ENCODE results near the gene BAG5.
"Not testable (repeated sequence)": the region's sequence is repeated elsewhere in the genome, so short reads cannot be mapped to it uniquely, and the experiment has no call there.

- not testable (repeated sequence) for TF ChIP-seq ZFX (IDR thresholded peaks at IDR 0.05)
- TF ChIP-seq, protein P1, sequence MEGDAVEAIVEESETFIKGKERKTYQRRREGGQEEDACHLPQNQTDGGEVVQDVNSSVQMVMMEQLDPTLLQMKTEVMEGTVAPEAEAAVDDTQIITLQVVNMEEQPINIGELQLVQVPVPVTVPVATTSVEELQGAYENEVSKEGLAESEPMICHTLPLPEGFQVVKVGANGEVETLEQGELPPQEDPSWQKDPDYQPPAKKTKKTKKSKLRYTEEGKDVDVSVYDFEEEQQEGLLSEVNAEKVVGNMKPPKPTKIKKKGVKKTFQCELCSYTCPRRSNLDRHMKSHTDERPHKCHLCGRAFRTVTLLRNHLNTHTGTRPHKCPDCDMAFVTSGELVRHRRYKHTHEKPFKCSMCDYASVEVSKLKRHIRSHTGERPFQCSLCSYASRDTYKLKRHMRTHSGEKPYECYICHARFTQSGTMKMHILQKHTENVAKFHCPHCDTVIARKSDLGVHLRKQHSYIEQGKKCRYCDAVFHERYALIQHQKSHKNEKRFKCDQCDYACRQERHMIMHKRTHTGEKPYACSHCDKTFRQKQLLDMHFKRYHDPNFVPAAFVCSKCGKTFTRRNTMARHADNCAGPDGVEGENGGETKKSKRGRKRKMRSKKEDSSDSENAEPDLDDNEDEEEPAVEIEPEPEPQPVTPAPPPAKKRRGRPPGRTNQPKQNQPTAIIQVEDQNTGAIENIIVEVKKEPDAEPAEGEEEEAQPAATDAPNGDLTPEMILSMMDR (conservative IDR thresholded peaks at IDR 0.05): not testable (repeated sequence)
Measured at GRCh38 chr14:103512180-103512579, 50.3 kb downstream of the BAG5 start.
